Measurements from ENCODE around the gene FKBP15. TPM values are rescaled to one million over a fixed set of nuclear protein-coding genes. Genes with fewer than 3 reads are reported as not detected.

Gene FKBP15
- total RNA-seq, 1 experiment from 2014 or later = 17.6 TPM

- no peak overlapping the region for H3K27ac ChIP-seq (ENCODE audit: low read length)
- BruUV-seq (replicated peaks) = no TSS peak
- H3K4me1 ChIP-seq (ENCODE audit: control insufficient read depth, insufficient read depth, low read length) = no peaks in the 10 kb centered on the region
- TF ChIP-seq POLR2AphosphoS5 (IDR thresholded peaks at IDR 0.05; ENCODE audit: low read depth, low read length) (no peak), CTCF (IDR thresholded peaks at IDR 0.05) (no peak), REST (IDR thresholded peaks at IDR 0.05; ENCODE audit: insufficient read depth in 1 of 2, low read depth in 2 of 2, low read length in 1 of 2) (no peak)
- CTCF ChIA-PET = no interaction called here
- no peak overlapping the region for H3K4me3 ChIP-seq (ENCODE audit: low read depth in 2 of 2, low read length in 2 of 2)
- peaks cover 2% of the 10 kb centered on the region; the same call in 1 of the 2 replicates for H3K36me3 ChIP-seq (ENCODE audit: control insufficient read depth, insufficient read depth, low read length)
- intact Hi-C loops (cut with micrococcal nuclease; ENCODE audit: unreplicated experiment) (no loop called here), in situ Hi-C loops (cut with HindIII; ENCODE audit: low pct_unique_long_range_greater_than_20kb, low sequenced_read_pairs) (no loop called here)
- POLR2A ChIA-PET = no interaction called here
- no peak for DNase-seq (ENCODE audit: low read depth, low spot score)
- no peaks in the 10 kb centered on the region for H3K27me3 ChIP-seq (ENCODE audit: control insufficient read depth, insufficient read depth, low read length)
- H3K9me3 ChIP-seq (ENCODE audit: control insufficient read depth, insufficient read depth, low read depth, low read length) = no peaks in the 10 kb centered on the region
- no peak for ATAC-seq
Measured at GRCh38 chr9:113205861-113206260, 15.2 kb downstream of the FKBP15 start.

- peaks cover 2% of the 10 kb centered on the region; the same call in 1 of the 2 replicates for H3K36me3 ChIP-seq (ENCODE audit: control insufficient read depth, insufficient read depth, low read length)
- POLR2A ChIA-PET = no interaction called here
- no peak for TF ChIP-seq SIN3A (IDR thresholded peaks at IDR 0.05; ENCODE audit: borderline replicate concordance, insufficient read depth, low read depth, low read length)
- TF ChIP-seq CTCF (IDR thresholded peaks at IDR 0.05) = no peak
- TF ChIP-seq POLR2AphosphoS5 (IDR thresholded peaks at IDR 0.05; ENCODE audit: low read depth, low read length) = no peak
- no peak for TF ChIP-seq REST (IDR thresholded peaks at IDR 0.05; ENCODE audit: insufficient read depth in 1 of 2, low read depth in 2 of 2, low read length in 1 of 2)
- TF ChIP-seq TCF7L2 (IDR thresholded peaks at IDR 0.05; ENCODE audit: low read depth, low read length) = no peak
Measured at GRCh38 chr9:113205432-113205831, 15.6 kb downstream of the FKBP15 start.

More at GRCh38 chr9:113205432-113205831, 15.6 kb downstream of the FKBP15 start:
- CTCF ChIA-PET = no interaction called here
- no peaks in the 10 kb centered on the region for H3K4me1 ChIP-seq (ENCODE audit: control insufficient read depth, insufficient read depth, low read length)
- in situ Hi-C loops (cut with HindIII; ENCODE audit: low pct_unique_long_range_greater_than_20kb, low sequenced_read_pairs) = no loop called here
- no TSS peak for BruUV-seq (replicated peaks)
- DNase-seq (ENCODE audit: low read depth, low spot score) (no peak), ATAC-seq (no peak)
- H3K4me3 ChIP-seq (ENCODE audit: low read depth in 2 of 2, low read length in 2 of 2) = no peak overlapping the region
- no peak overlapping the region for H3K27ac ChIP-seq (ENCODE audit: low read length)
- no peaks in the 10 kb centered on the region for H3K9me3 ChIP-seq (ENCODE audit: control insufficient read depth, insufficient read depth, low read depth, low read length)
- no peaks in the 10 kb centered on the region for H3K27me3 ChIP-seq (ENCODE audit: control insufficient read depth, insufficient read depth, low read length)
- intact Hi-C loops (cut with micrococcal nuclease; ENCODE audit: unreplicated experiment) = no loop called here
